ENCODE results near the gene FGR.
A peak's percentile ranks its signal among the peaks of the same experiment; 100 is the strongest.

Gene FGR

DNA sequence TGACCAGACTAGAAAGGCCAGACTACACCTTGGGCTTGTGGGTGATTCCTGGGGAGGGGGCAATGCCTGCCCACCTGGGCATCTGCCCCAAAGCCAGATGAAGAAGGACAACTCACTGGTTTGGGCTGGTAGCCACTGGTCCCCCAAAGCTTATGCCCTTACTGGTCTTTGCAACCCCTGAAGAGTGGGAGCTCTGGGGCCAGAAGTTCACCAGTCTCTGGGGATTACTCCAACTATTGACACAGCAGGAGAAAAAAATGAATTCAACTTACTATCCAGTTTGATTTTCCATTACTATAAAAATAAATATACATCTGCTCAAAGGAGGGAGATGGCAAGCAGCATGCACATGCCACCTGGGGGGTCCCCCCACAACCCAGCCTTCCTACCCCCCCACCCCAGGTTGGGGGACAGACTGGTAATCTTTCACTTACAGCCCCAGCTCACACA, 33.6 kb downstream of the FGR start:
- Histone ChIP-seq H3K4me1 (ENCODE audit: insufficient read depth, low read length) (peaks cover 71% of the 10 kb centered on the region), H3K27ac (ENCODE audit: low read depth, low read length) (peak overlapping the region; percentile 98), H3K4me3 (ENCODE audit: low read depth in 1 of 2, low read length in 2 of 2) (peak overlapping the region; percentile 94 to 99), H3K36me3 (ENCODE audit: insufficient read depth, low read length) (no peaks in the 10 kb centered on the region), H3K27me3 (ENCODE audit: control insufficient read depth in 1 of 2, insufficient read depth in 2 of 2, low read length in 2 of 2) (no peaks in the 10 kb centered on the region), H3K9me3 (ENCODE audit: low read length) (no peaks in the 10 kb centered on the region), H3K9ac (ENCODE audit: low read length) (peak overlapping the region; percentile 87)

DNA sequence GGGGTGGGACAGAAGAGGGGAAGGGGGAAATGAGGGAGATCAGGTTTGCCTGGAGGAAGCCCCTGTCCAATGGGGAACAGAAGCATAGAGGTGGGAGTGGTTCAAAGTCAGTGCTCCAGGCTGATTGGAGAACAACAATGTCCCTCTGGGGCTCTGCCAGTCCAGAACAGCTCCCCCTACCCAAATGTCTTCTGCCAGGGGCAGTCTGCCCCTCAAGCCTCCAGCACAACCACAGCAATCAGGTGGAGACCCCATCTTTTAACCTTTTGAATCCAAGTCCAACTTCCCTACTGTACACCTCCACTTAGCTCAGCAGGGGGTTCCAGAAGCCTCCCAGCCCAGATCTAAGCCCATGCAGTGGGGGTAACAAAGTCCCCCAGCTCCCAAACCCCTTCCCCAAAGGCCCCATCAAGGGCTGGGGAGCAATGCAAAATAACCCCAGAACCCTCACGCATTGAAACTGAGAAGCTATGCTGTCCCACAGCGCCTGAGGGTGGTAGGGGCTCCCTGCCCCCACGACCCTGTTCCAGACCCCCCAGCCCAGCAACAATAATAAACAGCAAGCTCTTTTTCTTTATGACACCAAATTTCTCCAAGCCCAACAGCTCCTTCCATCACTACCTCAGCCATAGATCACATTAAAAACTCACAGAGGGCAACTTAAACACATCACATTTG, 34.3 kb downstream of the FGR start:
- Histone ChIP-seq H3K9me3 (ENCODE audit: low read length) (no peaks in the 10 kb centered on the region), H3K4me3 (ENCODE audit: low read depth in 1 of 2, low read length in 2 of 2) (peak overlapping the region in 1 of 2 donors; percentile 16), H3K27ac (ENCODE audit: low read depth, low read length) (peak overlapping the region; percentile 86), H3K36me3 (ENCODE audit: insufficient read depth, low read length) (no peaks in the 10 kb centered on the region), H3K9ac (ENCODE audit: low read length) (peak overlapping the region; percentile 87), H3K4me1 (ENCODE audit: insufficient read depth, low read length) (peaks cover 71% of the 10 kb centered on the region), H3K27me3 (ENCODE audit: control insufficient read depth in 1 of 2, insufficient read depth in 2 of 2, low read length in 2 of 2) (no peaks in the 10 kb centered on the region)

DNA sequence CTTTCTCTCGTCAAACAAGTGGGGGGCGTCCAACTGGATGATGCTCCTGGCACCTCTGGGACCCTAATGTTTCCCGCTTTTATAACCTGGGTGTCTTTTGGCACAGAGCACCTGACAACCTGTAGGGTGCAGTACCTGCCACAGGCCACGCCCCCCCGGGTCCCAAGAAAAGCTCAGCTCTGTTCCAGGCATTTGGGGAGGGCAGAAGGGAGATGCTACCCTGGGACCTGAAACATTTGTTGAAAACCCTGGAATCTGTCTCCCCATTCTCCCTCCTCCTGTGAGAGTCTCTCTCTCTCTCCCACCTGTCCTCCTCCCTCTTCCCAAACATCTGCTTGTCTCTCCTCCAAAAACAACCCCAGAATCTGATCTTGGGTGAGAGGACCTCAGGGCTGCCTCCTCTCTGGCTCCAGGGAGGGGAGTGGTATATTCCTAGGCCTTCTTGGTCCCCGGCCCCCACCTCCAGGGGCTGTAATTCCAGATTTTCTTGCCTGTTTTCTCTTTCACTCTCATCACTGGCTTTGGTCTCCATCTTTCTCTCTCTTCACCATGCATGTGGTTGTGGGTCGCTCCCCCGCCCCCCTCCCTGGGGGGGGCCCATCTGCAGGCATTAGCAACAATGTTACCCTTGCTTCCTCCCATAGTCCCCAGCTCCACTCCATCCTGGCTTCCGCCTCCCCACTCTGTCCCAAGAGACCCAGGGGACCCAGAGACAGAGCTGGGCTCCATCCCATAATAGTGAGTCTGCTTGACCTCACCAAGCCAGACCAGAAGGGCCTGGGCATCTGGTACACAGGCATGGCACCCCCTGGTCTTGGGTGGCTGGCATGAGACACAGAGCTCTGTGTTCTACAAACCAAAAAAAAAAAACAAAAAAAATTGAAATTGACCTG, 35.1 kb downstream of the FGR start:
- H3K36me3 ChIP-seq (ENCODE audit: insufficient read depth, low read length), result no peaks in the 10 kb centered on the region
- no peaks in the 10 kb centered on the region for H3K27me3 ChIP-seq (ENCODE audit: control insufficient read depth in 1 of 2, insufficient read depth in 2 of 2, low read length in 2 of 2)
- H3K27ac ChIP-seq (ENCODE audit: low read depth, low read length), result peak overlapping the region; percentile 86
- peaks cover 77% of the 10 kb centered on the region for H3K4me1 ChIP-seq (ENCODE audit: insufficient read depth, low read length)
- H3K4me3 ChIP-seq (ENCODE audit: low read depth in 1 of 2, low read length in 2 of 2), result peak overlapping the region; percentile 21 to 48
- H3K9ac ChIP-seq (ENCODE audit: low read length), result peak overlapping the region; percentile 27
- no peaks in the 10 kb centered on the region for H3K9me3 ChIP-seq (ENCODE audit: low read length)

DNA sequence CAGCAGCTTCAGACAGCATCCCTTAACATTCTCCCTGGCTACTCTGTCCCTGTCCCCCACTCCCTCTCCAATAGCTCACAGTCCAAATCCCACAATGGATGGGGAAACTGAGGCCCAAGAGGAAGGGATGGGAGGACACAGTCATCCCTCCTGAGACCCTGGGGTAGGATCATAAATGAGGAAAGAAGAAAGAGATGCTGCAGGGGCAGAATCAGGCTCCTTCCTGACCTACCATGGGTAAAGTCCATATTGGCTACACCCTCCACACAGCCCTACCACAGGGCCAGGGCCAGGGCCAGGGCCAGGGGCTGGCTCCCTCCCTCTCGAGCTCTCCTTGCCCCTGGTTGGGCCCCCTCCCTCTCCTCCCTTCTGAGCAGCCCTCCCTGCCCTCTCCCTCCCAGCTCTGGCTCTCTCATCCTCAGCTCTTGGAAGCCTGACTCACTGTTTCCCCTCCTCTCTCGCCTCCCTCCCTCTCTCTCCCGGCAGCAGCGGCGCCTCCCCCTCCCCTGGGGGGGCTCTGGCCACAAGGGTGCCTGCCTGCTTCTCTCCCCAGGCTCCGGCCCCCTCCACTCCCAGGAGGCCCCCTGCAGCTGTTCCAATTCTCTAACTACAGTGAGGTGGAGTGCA, 36.0 kb downstream of the FGR start:
- Histone ChIP-seq H3K4me3 (ENCODE audit: low read depth in 1 of 2, low read length in 2 of 2) (peak overlapping the region; percentile 21 to 48), H3K36me3 (ENCODE audit: insufficient read depth, low read length) (no peaks in the 10 kb centered on the region), H3K27me3 (ENCODE audit: control insufficient read depth in 1 of 2, insufficient read depth in 2 of 2, low read length in 2 of 2) (no peaks in the 10 kb centered on the region), H3K4me1 (ENCODE audit: insufficient read depth, low read length) (peaks cover 85% of the 10 kb centered on the region), H3K9ac (ENCODE audit: low read length) (peak overlapping the region; percentile 68), H3K27ac (ENCODE audit: low read depth, low read length) (peak overlapping the region; percentile 86), H3K9me3 (ENCODE audit: low read length) (no peaks in the 10 kb centered on the region)

DNA sequence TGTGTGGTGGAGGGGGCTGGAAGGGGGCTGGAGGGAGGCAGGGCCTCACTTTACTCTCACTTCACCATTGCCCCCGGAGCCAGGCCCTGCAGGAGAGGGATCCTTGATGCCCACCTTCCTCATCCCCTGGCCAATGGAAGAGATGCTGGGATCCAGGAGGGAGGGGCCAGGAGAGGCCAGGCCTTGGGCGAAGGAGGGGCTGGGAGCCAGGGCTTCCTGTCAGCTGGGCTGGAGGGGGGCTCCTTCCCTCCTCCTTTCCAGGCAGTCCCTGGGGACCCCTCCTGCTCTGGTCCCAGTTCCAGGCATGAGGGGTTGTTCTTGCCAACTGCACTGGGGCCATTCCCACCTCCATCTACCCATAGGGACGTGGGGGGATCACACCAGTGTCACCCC, 36.7 kb downstream of the FGR start:
- Histone ChIP-seq H3K27ac (ENCODE audit: low read depth, low read length) (peak overlapping the region; percentile 86), H3K4me3 (ENCODE audit: low read depth in 1 of 2, low read length in 2 of 2) (peak overlapping the region; percentile 4 to 48), H3K4me1 (ENCODE audit: insufficient read depth, low read length) (peaks cover 92% of the 10 kb centered on the region), H3K36me3 (ENCODE audit: insufficient read depth, low read length) (no peaks in the 10 kb centered on the region), H3K27me3 (ENCODE audit: control insufficient read depth in 1 of 2, insufficient read depth in 2 of 2, low read length in 2 of 2) (no peaks in the 10 kb centered on the region), H3K9me3 (ENCODE audit: low read length) (no peaks in the 10 kb centered on the region), H3K9ac (ENCODE audit: low read length) (peak overlapping the region; percentile 68)

DNA sequence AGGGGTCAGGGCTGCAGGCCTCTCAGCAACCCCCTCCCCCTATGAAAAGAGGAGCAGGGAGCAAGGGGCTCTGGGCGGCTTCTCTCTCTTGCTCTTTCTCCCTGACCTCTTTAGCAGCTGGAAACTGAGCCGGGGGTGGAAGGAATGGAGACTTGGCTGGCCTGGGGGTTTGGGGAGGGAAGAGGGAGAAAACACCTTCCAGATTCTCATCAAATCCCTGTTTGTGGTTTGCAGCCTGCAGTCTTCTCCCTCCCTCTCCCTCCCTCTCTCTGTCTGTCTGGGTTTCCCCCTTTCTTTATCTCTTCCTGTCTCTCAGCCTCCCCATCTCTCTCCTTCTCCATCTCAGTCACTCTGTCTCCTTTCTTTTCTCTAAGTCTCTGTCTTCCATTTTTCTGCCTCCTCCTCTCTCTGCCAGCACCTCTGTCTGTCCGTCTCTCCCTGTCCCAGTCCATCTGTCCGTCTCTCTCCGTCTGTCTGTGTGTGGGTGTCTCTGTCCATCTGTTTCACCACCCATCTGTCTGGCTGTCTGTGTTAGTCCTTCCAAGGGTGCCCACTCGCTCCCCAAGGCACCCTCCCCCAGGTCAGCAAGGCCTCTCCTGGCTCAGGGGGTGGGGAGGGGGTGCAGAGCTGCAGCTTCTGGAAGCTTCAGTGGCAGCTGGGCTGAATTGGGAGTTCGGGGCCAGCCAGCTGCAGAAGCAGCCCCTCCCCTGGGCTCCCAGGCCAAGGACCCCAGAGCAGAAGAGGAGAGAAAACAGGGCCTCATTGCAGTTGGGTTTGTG, 37.3 kb downstream of the FGR start:
- no peaks in the 10 kb centered on the region for H3K36me3 ChIP-seq (ENCODE audit: insufficient read depth, low read length)

DNA sequence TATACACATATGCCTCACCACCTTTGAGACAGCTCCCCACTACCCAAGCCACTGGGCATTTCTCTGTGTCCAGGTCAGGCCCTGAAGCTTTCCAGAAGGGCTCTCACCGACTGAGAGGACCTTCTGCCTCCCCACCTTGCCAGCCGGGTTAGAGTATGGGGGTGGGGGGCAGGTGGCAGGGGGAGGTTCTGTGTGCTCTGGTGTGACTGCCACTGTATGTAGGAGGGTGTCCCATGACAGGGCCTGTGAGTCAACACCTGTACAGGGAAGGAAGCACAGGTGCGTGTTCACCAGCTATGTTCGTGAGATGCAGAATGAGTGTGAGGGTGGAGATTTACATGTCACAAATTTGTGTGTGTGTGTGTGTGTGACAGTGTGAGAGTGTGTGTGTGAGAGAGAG, 38.0 kb downstream of the FGR start:
- Histone ChIP-seq H3K4me1 (ENCODE audit: insufficient read depth, low read length) (peaks cover 98% of the 10 kb centered on the region), H3K27me3 (ENCODE audit: control insufficient read depth in 1 of 2, insufficient read depth in 2 of 2, low read length in 2 of 2) (no peaks in the 10 kb centered on the region), H3K36me3 (ENCODE audit: insufficient read depth, low read length) (no peaks in the 10 kb centered on the region), H3K27ac (ENCODE audit: low read depth, low read length) (peak overlapping the region; percentile 86), H3K9ac (ENCODE audit: low read length) (no peak overlapping the region), H3K4me3 (ENCODE audit: low read depth in 1 of 2, low read length in 2 of 2) (peak overlapping the region in 1 of 2 donors; percentile 7), H3K9me3 (ENCODE audit: low read length) (no peaks in the 10 kb centered on the region)

More for the DNA sequence above, 37.3 kb downstream of the FGR start:
- Histone ChIP-seq H3K9ac (ENCODE audit: low read length) (no peak overlapping the region), H3K9me3 (ENCODE audit: low read length) (no peaks in the 10 kb centered on the region), H3K27me3 (ENCODE audit: control insufficient read depth in 1 of 2, insufficient read depth in 2 of 2, low read length in 2 of 2) (no peaks in the 10 kb centered on the region), H3K4me1 (ENCODE audit: insufficient read depth, low read length) (peaks cover 98% of the 10 kb centered on the region), H3K4me3 (ENCODE audit: low read depth in 1 of 2, low read length in 2 of 2) (peak overlapping the region; percentile 4 to 32), H3K27ac (ENCODE audit: low read depth, low read length) (peak overlapping the region; percentile 86)

DNA sequence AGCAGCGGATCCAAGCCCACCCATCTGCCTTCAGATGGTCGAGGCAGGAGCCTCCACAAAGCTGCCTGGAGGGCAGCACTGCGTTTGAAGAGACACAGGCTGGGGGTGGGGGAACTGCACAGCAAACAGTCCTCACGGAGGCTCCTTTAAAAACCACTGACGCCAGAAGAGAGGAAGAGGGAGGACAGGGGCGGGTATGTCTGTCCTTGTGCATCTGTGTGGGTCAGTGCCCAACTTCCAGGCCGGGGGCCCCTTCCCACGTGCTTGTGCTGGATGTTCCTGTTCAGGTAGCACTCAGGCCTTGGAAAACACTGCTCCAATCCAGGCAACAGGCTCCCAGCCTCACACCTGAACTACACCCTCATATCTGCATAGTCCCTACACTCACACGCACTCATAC, 38.7 kb downstream of the FGR start:
- H3K27ac ChIP-seq (ENCODE audit: low read depth, low read length), result peak overlapping the region; percentile 86
- no peaks in the 10 kb centered on the region for H3K9me3 ChIP-seq (ENCODE audit: low read length)
- H3K4me3 ChIP-seq (ENCODE audit: low read depth in 1 of 2, low read length in 2 of 2), result peak overlapping the region in 1 of 2 donors; percentile 22
- H3K9ac ChIP-seq (ENCODE audit: low read length), result peak overlapping the region; percentile 16
- H3K36me3 ChIP-seq (ENCODE audit: insufficient read depth, low read length), result no peaks in the 10 kb centered on the region
- no peaks in the 10 kb centered on the region for H3K27me3 ChIP-seq (ENCODE audit: control insufficient read depth in 1 of 2, insufficient read depth in 2 of 2, low read length in 2 of 2)
- H3K4me1 ChIP-seq (ENCODE audit: insufficient read depth, low read length), result peaks cover 98% of the 10 kb centered on the region

DNA sequence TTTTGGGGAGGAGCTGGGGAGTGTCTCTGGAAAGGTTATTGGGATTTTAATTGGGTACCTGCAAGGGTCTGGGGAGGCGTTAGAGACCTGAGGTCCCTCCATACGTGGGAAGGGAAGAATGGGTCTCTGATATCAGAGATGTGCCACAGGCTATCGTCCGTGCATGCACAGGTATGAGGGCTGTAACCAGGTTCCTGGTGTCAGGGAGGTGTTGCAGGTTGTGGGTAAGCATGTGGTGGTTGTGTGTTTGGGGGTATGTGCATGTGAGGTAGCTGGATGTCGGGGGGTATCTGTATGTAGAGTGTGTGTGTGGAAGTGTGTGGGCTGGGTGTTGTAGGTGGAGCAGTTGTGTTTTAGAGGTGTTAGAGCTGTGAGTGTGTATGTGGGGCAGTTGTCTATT, 39.4 kb downstream of the FGR start:
- Histone ChIP-seq H3K36me3 (ENCODE audit: insufficient read depth, low read length) (no peaks in the 10 kb centered on the region), H3K4me3 (ENCODE audit: low read depth in 1 of 2, low read length in 2 of 2) (peak overlapping the region in 1 of 2 donors; percentile 22), H3K9ac (ENCODE audit: low read length) (peak overlapping the region; percentile 31), H3K27me3 (ENCODE audit: control insufficient read depth in 1 of 2, insufficient read depth in 2 of 2, low read length in 2 of 2) (no peaks in the 10 kb centered on the region), H3K4me1 (ENCODE audit: insufficient read depth, low read length) (peaks cover 98% of the 10 kb centered on the region), H3K9me3 (ENCODE audit: low read length) (no peaks in the 10 kb centered on the region), H3K27ac (ENCODE audit: low read depth, low read length) (peak overlapping the region; percentile 71)

DNA sequence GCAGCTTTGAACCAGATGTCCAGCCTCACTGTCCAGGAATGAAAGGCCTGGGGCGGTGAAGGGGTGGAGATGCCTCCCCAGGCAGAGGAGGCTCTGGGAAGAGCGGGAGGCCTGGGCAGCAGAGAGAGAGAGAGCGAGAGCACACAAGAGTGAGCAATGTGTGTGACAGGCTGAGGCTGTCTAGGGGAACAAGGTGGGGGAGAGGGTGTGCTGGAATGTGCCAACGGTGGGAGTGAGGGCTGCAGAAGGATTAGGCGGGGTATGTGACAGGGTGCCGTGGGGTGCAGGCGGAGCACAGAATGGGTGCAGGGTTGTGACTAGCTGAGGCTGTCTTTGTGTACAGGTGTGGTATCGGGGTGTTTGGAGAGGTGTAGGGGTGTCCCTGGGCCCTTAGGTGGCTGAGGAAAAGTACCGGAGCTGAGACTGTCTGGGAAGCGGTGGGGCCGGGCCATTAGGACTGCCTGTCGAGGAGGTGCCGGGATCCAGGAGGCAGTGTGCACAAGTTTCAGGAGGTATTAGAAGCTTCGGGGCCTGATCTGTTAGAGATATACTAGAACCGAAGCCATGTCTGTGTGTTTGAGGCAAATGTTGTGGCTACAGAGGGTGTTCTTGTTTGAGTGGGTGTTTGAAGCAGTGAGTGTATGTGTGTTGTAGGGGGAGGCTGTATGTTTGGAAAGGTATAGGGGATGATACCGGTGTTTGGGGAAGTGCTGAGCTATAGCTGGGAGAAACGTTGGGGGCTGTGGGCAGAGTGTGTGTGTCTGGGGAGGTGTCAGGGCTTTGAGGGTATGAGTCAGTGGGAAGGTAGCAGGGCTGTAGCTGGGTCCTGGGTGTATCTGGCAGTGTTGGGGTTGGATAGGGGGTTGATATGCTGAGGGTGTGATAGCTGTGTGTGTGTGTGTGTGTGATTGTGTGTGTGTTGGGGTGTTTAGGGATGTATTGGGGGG, 40.1 kb downstream of the FGR start:
- Histone ChIP-seq H3K4me3 (ENCODE audit: low read depth in 1 of 2, low read length in 2 of 2) (peak overlapping the region in 1 of 2 donors; percentile 22), H3K27me3 (ENCODE audit: control insufficient read depth in 1 of 2, insufficient read depth in 2 of 2, low read length in 2 of 2) (no peaks in the 10 kb centered on the region), H3K9me3 (ENCODE audit: low read length) (no peaks in the 10 kb centered on the region), H3K4me1 (ENCODE audit: insufficient read depth, low read length) (peaks cover 98% of the 10 kb centered on the region), H3K36me3 (ENCODE audit: insufficient read depth, low read length) (no peaks in the 10 kb centered on the region), H3K27ac (ENCODE audit: low read depth, low read length) (peak overlapping the region; percentile 71), H3K9ac (ENCODE audit: low read length) (peak overlapping the region; percentile 31)

Data from muscle layer of colon (tissue), 2 donors.